Stimulated activated effector memory CD8-positive, alpha-beta T cell treated with anti-CD3 and anti-CD28 coated beads, Interleukin-12 subunit alpha, Interleukin-12 subunit beta, amount 100 ng/mL, for 72 hours (primary cell): Measurements from ENCODE around the gene DGKD.

Experiments
- ATAC-seq: fragments of 150-1000 bp; cut with Tn5 transposase; 2 replicates; pipeline ENCODE4 v1.10.0; 2021
- DNase-seq, 2 donors: peaks; one replicate each; pipeline ENCODE4 v3.0.0; 2021 to 2022; ENCODE audit warnings: low spot score in 2 of 2
- H3K27ac Mint-ChIP-seq: one replicate; pipeline ENCODE4 v1.8.0; 2022; ENCODE audit warnings: mild to moderate bottlenecking, mixed read lengths
- H3K36me3 Mint-ChIP-seq: one replicate; pipeline ENCODE4 v1.8.0; 2022; ENCODE audit warnings: mild to moderate bottlenecking, mixed read lengths
- H3K4me1 Mint-ChIP-seq: one replicate; pipeline ENCODE4 v1.8.0; 2022; ENCODE audit warnings: mixed read lengths
- H3K4me3 Mint-ChIP-seq: one replicate; pipeline ENCODE4 v1.8.0; 2022; ENCODE audit warnings: mild to moderate bottlenecking, mixed read lengths
- H3K9me3 Mint-ChIP-seq: one replicate; pipeline ENCODE4 v1.8.0; 2022; ENCODE audit warnings: mixed read lengths

DGKD gene

GRCh38 chr2:233353769-233354499, at the start of gene DGKD:
Gene DGKD, plus strand, starts transcription at chr2:233354494. Its CDS starts 25 bp downstream, at chr2:233354519.
- DNase-seq (peak; percentile 68 to 82), ATAC-seq (peak; percentile 73)
- Mint-ChIP-seq H3K9me3 (no peaks in the 10 kb centered on the region), H3K36me3 (peaks cover 31% of the 10 kb centered on the region), H3K4me1 (peaks cover 70% of the 10 kb centered on the region), H3K4me3 (peak within 1 kb of the TSS; percentile 77), H3K27ac (peak within 1 kb of the TSS; percentile 90)

- ATAC-seq (no peak), DNase-seq (no peak)
- H3K27ac Mint-ChIP-seq, result peak within 1 kb of the TSS; percentile 45
- no peak within 1 kb of the TSS for H3K4me3 Mint-ChIP-seq
- no peaks in the 10 kb centered on the region for H3K36me3 Mint-ChIP-seq
- H3K4me1 Mint-ChIP-seq, result peaks cover 16% of the 10 kb centered on the region
- H3K9me3 Mint-ChIP-seq, result no peaks in the 10 kb centered on the region
Observed at GRCh38 chr2:233307565-233307964, 46.7 kb upstream of the DGKD start, which contains the start of gene SAG. Gene SAG, plus strand, starts transcription at chr2:233307816. Its CDS starts 1,374 bp downstream, at chr2:233309190.

GRCh38 chr2:233311241-233311926, 42.9 kb upstream of the DGKD start:
- no peak overlapping the region for H3K4me3 Mint-ChIP-seq
- peaks cover 22% of the 10 kb centered on the region for H3K4me1 Mint-ChIP-seq
- ATAC-seq (peak; percentile 32), DNase-seq (no peak)
- H3K27ac Mint-ChIP-seq, result no peak overlapping the region
- no peaks in the 10 kb centered on the region for H3K9me3 Mint-ChIP-seq
- no peaks in the 10 kb centered on the region for H3K36me3 Mint-ChIP-seq

- no peaks in the 10 kb centered on the region for H3K36me3 Mint-ChIP-seq
- peaks cover 22% of the 10 kb centered on the region for H3K4me1 Mint-ChIP-seq
- DNase-seq, result no peak
- H3K4me3 Mint-ChIP-seq, result no peak overlapping the region
- peak overlapping the region; percentile 62 for H3K27ac Mint-ChIP-seq
- no peaks in the 10 kb centered on the region for H3K9me3 Mint-ChIP-seq
- no peak for ATAC-seq
Observed at GRCh38 chr2:233312874-233313273, 41.4 kb upstream of the DGKD start.

GRCh38 chr2:233314180-233314925, 39.9 kb upstream of the DGKD start:
- H3K4me3 Mint-ChIP-seq, result no peak overlapping the region
- DNase-seq, result no peak
- peaks cover 22% of the 10 kb centered on the region for H3K4me1 Mint-ChIP-seq
- no peak for ATAC-seq
- no peaks in the 10 kb centered on the region for H3K9me3 Mint-ChIP-seq
- H3K36me3 Mint-ChIP-seq, result no peaks in the 10 kb centered on the region
- H3K27ac Mint-ChIP-seq, result no peak overlapping the region

GRCh38 chr2:233317196-233317943, 36.9 kb upstream of the DGKD start:
- H3K27ac Mint-ChIP-seq, result no peak overlapping the region
- ATAC-seq, result no peak
- DNase-seq, result no peak
- H3K36me3 Mint-ChIP-seq, result no peaks in the 10 kb centered on the region
- peaks cover 6% of the 10 kb centered on the region for H3K4me1 Mint-ChIP-seq
- H3K4me3 Mint-ChIP-seq, result no peak overlapping the region
- no peaks in the 10 kb centered on the region for H3K9me3 Mint-ChIP-seq

- H3K4me3 Mint-ChIP-seq, result no peak overlapping the region
- no peak for ATAC-seq
- DNase-seq, result no peak
- no peaks in the 10 kb centered on the region for H3K36me3 Mint-ChIP-seq
- H3K27ac Mint-ChIP-seq, result no peak overlapping the region
- no peaks in the 10 kb centered on the region for H3K9me3 Mint-ChIP-seq
- peaks cover 5% of the 10 kb centered on the region for H3K4me1 Mint-ChIP-seq
Observed at GRCh38 chr2:233319256-233319655, 35.0 kb upstream of the DGKD start.

- no peak for ATAC-seq
- no peaks in the 10 kb centered on the region for H3K9me3 Mint-ChIP-seq
- no peaks in the 10 kb centered on the region for H3K36me3 Mint-ChIP-seq
- DNase-seq, result no peak
- H3K27ac Mint-ChIP-seq, result no peak overlapping the region
- H3K4me3 Mint-ChIP-seq, result no peak overlapping the region
- H3K4me1 Mint-ChIP-seq, result peaks cover 8% of the 10 kb centered on the region
Observed at GRCh38 chr2:233320470-233320869, 33.8 kb upstream of the DGKD start.

GRCh38 chr2:233321166-233321565, 33.1 kb upstream of the DGKD start:
- DNase-seq, result no peak
- Mint-ChIP-seq H3K36me3 (no peaks in the 10 kb centered on the region), H3K4me3 (no peak overlapping the region), H3K27ac (no peak overlapping the region), H3K9me3 (no peaks in the 10 kb centered on the region), H3K4me1 (peaks cover 8% of the 10 kb centered on the region)
- no peak for ATAC-seq

- H3K4me3 Mint-ChIP-seq, result no peak overlapping the region
- no peaks in the 10 kb centered on the region for H3K9me3 Mint-ChIP-seq
- peaks cover 8% of the 10 kb centered on the region for H3K4me1 Mint-ChIP-seq
- ATAC-seq (no peak), DNase-seq (no peak)
- peak overlapping the region; percentile 27 for H3K27ac Mint-ChIP-seq
- no peaks in the 10 kb centered on the region for H3K36me3 Mint-ChIP-seq
Observed at GRCh38 chr2:233323851-233324250, 30.4 kb upstream of the DGKD start.

- Mint-ChIP-seq H3K27ac (no peak overlapping the region), H3K36me3 (no peaks in the 10 kb centered on the region), H3K9me3 (no peaks in the 10 kb centered on the region)
Observed at GRCh38 chr2:233325256-233325655, 29.0 kb upstream of the DGKD start.

GRCh38 chr2:233325814-233326213, 28.5 kb upstream of the DGKD start:
- H3K27ac Mint-ChIP-seq, result no peak overlapping the region
- H3K9me3 Mint-ChIP-seq, result no peaks in the 10 kb centered on the region
- DNase-seq (no peak), ATAC-seq (no peak)
- H3K4me3 Mint-ChIP-seq, result no peak overlapping the region
- peaks cover 9% of the 10 kb centered on the region for H3K4me1 Mint-ChIP-seq
- no peaks in the 10 kb centered on the region for H3K36me3 Mint-ChIP-seq

More at GRCh38 chr2:233325256-233325655, 29.0 kb upstream of the DGKD start:
- ATAC-seq, result no peak
- DNase-seq, result no peak
- peaks cover 8% of the 10 kb centered on the region for H3K4me1 Mint-ChIP-seq
- no peak overlapping the region for H3K4me3 Mint-ChIP-seq

GRCh38 chr2:233326500-233326899, 27.8 kb upstream of the DGKD start:
- no peak for ATAC-seq
- Mint-ChIP-seq H3K4me1 (peaks cover 16% of the 10 kb centered on the region), H3K9me3 (peaks cover 3% of the 10 kb centered on the region), H3K36me3 (no peaks in the 10 kb centered on the region), H3K27ac (no peak overlapping the region), H3K4me3 (no peak overlapping the region)
- no peak for DNase-seq

GRCh38 chr2:233328922-233329321, 25.4 kb upstream of the DGKD start:
- peaks cover 30% of the 10 kb centered on the region for H3K4me1 Mint-ChIP-seq
- H3K4me3 Mint-ChIP-seq, result no peak overlapping the region
- H3K36me3 Mint-ChIP-seq, result no peaks in the 10 kb centered on the region
- no peak for DNase-seq
- no peak for ATAC-seq
- H3K27ac Mint-ChIP-seq, result peak overlapping the region; percentile 48
- peaks cover 3% of the 10 kb centered on the region for H3K9me3 Mint-ChIP-seq
